ENCODE measurements around the gene ADIPOR2. TPM values are rescaled to one million over a fixed set of nuclear protein-coding genes. Genes with fewer than 3 reads are reported as not detected.

Gene ADIPOR2
- total RNA-seq, 1 experiment from 2014 or later = 42.1 TPM

DNA sequence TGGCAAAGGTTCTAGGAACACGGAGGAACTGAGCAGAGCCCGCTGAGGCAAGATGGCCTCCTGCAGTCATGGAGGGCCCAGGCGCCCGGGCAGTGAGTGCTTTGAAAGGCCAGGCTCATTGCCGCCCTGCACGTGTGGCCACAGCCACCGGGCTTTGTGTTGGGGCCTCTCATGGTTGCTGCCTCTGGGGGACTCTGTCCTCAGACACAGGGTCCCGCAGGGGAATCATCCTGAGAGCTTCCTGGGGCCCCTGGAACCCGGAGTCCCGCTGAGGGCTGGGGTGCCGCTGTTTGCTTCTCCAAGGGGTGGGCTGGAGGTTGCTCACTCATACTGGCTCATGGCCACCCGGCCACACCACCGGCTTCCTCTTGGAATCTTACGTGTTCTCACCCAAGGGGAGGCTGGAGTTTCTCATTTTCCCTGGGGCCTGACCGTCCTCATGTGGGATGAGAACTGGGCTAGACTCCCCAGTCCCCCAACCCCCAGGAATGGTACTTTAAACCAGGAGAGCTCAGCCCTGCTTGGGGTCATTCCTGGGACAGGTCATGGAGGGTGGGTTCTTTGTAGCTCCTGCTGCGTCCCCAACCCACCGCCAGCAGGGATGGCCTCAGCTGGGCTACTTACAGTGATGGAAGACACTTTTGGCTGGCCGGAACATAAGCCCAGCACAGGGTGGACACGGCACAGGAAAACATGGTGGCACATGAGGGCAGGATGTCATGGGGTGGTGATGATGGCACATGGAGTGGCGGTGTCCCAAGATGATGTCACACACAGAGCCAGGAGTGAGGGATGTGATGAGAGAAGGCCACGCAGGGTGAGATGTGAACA is 108.4 kb downstream of the ADIPOR2 start:
- DNase-seq (ENCODE audit: low spot score) = no peak

DNA sequence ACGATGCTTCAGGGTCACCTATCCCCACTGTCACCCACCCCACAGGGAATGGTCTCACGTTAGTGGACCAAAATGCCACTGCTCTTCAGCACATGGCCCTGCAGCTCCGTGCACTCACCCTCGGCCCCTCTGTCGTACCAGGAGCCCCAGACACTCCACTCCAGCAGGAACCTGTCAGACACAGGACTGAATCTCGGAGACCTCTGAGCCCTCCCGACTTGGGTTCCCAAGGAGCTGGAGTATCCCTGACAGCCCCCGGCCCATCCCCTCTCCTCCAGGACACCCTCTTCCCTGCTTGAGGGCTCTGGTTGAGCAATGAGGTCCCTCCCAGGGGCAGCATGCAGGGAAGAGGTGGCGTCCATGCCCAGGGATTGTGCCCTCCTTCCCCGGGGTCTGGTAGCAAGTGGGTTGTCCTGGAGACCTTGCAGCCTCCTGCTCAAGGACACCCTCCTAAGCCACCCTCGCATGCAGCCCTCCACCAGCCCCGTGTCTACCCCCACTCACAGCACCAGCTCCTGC is 109.1 kb downstream of the ADIPOR2 start:
- DNase-seq (ENCODE audit: low spot score) = no peak

DNA sequence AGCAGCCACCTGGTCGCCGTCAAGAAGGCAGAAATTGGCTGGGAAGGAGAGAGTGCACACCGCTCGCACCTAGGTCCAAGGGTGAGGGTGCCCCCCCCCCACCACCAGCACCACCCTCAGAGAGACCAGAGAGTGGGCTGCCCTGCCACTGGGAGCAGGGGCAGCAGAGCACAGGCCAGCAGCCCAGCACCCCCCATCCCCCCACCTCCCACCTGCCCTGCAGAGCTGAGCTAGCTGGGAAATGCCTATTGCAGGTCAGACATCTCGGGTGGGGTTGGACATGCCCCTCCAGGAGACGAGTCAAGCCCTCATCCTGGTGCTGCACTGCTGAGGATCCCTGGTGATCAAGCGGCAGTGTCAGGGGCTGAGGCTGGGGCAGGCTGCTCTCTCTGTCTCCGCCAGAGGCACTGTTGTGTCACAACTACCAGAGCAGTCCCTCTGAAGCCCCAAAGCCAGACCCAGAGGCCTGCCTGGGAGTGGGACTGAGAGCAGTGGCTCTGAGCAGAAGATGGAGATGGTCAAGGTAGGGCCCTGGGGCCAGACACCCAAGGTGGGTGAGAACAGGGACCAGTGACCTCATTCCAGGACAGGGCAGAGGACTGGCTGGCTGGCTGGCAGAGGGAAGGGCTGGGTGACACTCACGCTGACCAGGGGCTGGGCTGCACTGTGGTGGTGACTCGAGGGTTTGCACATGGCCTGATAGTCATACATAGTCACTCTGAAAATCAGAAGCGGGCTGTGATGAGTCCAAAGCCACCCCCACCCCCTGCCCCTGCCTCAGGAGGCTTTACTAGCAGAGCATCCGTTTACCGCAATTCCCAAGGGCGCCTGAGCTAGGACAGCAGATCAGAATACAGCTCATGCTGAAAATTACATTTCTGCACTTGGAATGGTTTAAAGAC is 109.8 kb downstream of the ADIPOR2 start:
- DNase-seq (ENCODE audit: low spot score) = no peak

DNA sequence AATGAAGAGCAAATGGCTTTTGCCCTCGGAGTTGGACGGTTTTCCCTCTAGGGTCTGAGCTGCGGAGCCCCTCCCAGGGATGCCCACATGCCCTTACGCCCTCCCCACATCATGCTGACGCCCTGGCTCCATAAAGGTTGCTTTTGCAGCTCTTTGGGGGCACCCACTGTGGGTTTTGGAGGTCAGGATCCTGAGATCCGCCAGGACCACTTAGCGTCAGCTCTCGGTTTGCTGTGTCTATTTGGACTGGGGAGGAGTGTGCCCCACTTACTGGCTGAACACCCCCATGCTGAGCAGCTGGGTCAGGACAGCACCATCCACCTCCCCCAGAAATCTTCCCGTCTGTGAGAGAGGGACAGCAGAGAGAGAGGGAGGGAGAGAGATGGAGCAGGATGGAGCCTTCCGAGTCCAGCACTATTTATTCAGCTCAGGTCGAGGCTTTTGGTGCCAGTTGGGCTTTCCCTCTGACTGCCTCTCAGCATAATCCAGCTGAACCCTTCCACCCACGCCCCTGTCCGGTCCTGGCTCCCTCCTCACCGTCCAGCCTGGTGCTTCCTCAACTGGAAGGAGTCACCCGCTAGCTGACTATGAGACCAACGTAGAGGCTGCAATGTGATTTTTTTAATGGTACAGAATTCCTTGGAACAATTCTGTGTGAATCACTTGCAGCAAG is 110.6 kb downstream of the ADIPOR2 start:
- no peak for DNase-seq (ENCODE audit: low spot score)

DNA sequence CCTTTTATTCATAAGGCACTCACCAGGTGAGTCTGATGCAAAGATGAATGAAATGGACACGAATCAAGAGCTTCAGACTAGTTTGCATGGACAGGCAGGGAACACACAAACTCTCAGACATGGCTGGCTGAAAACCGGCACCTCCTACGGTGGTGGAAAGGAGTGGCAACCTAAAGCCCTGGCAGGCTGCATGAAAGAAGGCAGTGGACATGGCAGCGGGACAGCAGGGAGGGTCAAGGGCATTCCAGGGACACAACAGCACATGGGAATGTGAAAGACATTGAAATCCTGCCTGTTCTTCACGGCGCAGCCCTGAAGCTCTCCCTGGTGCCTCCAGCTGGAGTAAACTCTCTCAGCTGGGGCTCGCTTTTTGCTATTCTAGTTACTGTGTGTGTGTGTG is 112.9 kb downstream of the ADIPOR2 start:
- no peak for DNase-seq (ENCODE audit: low spot score)

GRCh38 chr12:1804545-1805332 is 113.9 kb downstream of the ADIPOR2 start:
- DNase-seq (ENCODE audit: low spot score) = peak; percentile 94

GRCh38 chr12:1805441-1806081 is 114.7 kb downstream of the ADIPOR2 start:
- DNase-seq (ENCODE audit: low spot score) = no peak

DNA sequence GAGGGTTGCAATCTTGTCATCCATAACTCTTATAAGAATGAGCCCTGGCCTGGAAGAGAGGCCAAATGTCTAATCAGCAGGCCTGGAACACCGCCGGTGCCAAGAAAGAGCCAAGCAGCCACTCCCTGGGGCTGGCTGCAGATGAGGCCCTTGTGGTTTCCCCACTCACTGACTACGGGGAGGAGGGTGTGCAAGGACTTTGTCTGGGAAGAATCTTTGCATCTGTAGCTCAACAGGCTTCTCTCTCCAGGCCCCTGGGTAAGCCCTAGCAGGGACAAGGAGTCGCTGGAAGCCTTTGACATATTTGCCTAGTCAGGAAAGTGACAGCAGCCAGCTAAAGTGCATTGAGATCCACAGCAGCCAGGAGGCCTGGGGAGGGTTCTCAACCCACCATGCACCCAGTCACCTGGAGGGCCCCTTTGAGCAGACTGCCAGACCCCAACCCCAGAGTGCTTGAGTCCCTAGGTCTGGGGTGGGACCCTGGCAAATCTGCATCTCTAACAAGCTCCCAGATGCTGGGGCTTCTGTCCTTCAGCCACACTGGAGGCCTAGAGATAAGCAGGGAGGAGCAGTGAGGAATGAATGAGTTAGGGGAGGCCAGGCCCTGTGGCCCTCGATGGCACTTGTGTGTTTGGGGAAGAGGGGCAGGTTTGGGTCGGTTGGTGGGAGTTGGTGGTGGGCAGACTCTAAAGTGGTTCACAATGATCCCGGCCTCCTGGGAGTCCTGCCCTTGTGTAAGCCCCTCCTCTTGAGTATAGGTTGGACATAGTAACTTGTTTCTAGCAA is 115.6 kb downstream of the ADIPOR2 start:
- no peak for DNase-seq (ENCODE audit: low spot score)

DNA sequence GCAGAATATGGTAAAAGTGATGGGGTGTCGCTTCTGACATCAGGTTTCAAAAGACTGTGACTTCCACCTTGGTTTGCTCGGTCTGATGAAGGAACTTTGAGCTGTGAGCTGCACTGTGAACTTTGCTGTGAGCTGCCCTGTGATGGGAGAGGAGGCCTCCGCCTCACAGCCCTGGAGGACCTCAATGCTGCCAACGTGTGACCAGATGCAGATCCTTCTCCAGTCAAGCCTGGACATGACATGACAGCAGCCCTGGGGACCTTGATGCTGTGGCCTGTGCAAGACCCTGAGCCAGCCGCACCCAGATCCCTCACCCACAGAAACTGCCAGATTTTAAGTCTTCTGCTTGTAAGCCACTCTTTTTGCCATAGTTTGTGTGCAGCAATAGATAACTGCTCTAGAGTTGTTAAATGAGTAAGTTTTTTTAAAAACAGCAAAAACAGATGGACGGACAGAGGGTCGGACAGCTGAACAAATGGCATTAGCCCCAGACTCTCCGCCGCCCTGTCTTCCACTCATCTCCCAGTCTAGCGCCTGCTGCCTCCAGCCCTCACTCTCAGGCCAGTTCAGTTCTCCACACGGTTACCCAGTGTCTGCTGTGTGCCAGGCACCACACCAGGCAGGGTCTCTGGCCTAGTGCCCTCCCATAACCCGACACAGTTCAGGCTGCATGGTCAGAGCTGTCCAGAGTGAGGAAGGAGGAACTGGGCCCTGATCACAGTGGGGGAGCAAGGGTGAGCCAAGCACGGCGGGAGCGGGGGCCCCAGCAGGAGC is 116.4 kb downstream of the ADIPOR2 start:
- no peak for DNase-seq (ENCODE audit: low spot score)

- no peak for DNase-seq (ENCODE audit: low spot score)
Measured at GRCh38 chr12:1808036-1808797, 117.3 kb downstream of the ADIPOR2 start.

- no peak for DNase-seq (ENCODE audit: low spot score)
Measured at GRCh38 chr12:1808798-1809480, 118.1 kb downstream of the ADIPOR2 start.

DNA sequence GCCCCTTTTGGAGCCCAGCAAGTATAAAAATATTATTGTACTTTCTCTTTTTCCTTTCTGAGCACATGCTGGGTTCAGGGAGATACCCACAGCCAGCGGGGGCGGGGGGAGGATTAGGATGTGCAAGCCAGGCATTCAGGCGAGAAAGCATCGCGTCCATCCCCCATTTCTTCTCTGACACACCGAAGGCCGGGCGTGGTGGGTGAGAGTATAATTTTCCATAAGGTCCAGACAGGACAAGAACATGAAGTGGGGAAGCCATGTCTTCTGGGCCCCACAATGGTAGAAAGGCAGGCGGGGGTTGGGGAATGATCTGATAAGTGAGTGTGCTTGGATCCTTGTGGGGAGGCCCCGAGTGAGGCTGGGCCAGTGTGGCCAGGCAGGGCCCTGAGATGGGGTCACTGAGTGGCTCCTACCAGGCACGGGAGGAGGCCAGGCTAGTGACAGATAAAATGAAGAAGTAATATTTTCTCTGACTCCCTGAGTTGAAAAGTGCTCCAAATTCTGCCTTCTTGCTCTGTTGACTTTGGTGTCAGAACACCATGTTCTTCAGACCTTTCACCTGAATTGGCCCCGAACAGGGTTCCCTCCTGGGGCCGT is 118.8 kb downstream of the ADIPOR2 start:
- no peak for DNase-seq (ENCODE audit: low spot score)

DNA sequence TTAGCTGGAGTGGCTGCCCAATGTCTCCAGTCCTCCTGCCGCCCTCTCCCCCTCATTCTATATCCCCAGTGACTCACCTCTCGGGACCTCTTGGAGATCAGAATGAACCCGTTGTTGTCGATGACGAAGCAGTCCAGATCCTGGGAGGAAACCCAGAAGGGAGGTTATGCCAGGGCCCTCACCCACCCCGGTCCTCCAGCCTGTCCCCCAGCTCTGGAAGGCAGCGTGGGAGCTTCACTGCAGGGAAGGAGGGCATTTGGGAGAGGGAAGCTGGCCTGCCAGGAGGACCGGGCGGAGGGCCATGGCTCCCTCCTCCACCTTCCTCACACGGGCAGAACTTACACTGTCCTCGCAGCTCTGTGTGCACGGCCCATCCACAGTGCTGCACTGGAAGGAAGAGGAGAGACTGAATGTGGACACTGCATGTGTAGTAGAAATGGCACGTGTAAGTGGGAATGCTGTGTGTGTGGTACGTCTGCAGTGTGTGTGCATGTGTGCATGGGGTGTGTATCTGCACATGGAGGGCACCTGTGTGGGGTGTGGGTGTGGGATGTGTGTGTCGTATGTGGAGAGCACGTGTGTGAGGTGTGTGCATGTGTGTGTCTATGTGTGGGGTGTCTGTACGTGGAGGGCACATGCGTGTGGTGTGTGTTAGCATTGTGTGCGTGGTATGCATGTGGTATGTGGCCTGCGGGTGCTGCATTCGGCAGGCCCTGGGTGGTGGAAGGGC is 119.5 kb downstream of the ADIPOR2 start:
- DNase-seq (ENCODE audit: low spot score) = no peak

DNA sequence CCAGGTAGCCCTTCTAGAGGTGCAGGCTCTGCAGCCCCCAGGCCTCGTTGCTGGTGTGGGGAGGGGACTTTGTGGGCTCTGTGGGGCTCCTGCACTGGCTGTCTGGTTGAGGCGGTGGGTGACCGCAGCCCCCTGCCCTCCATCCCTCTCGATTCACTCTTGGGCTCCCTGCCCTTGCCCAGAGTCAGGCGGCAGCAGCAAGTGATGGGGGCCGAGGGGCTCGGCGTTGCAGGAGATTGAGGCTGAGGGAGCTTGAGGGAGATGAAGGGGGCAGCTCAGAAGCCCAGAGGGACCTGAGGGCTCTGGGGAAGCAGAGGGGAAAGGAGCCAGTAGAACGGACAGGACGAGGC is 120.0 kb downstream of the ADIPOR2 start:
- DNase-seq (ENCODE audit: low spot score) = no peak

- no peak for DNase-seq (ENCODE audit: low spot score)
Measured at GRCh38 chr12:1811281-1811947, 120.5 kb downstream of the ADIPOR2 start.

GRCh38 chr12:1811948-1812291 is 121.0 kb downstream of the ADIPOR2 start:
- DNase-seq (ENCODE audit: low spot score) = no peak
